ENCODE data around the gene ANKS3.

DNA sequence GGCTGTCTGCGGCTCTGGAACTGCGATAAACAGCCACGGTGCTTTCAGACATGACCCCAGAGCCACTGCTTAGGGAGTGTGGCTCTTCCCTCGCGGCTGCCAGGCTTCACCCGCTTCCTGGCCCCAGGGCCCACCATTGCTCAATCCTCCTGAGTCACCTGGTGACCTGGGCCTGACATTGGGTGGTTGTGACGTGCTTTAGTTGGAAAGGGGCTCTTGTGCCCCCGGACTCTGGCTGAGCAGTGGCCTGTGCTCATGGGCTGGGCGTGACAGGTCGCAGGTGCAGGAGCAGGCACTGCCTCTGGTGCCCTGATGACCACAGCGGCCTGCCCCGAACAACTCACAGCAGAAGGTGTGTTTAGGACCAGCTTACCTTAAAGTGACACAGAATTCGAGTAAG is 49.3 kb downstream of the ANKS3 start:
- no peak for TF ChIP-seq FOXM1 (IDR thresholded peaks at IDR 0.05; ENCODE audit: low read depth, low read length)
- no peak for TF ChIP-seq BMI1 (IDR thresholded peaks at IDR 0.05; ENCODE audit: borderline replicate concordance)
- no peak for TF ChIP-seq EZH2 (IDR thresholded peaks at IDR 0.05; ENCODE audit: borderline replicate concordance, control insufficient read depth, low read depth, low read length)
- TF ChIP-seq, protein P1, sequence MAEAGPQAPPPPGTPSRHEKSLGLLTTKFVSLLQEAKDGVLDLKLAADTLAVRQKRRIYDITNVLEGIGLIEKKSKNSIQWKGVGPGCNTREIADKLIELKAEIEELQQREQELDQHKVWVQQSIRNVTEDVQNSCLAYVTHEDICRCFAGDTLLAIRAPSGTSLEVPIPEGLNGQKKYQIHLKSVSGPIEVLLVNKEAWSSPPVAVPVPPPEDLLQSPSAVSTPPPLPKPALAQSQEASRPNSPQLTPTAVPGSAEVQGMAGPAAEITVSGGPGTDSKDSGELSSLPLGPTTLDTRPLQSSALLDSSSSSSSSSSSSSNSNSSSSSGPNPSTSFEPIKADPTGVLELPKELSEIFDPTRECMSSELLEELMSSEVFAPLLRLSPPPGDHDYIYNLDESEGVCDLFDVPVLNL (IDR thresholded peaks at IDR 0.05; ENCODE audit: low read depth, low read length) = no peak
- TF ChIP-seq POLR2A (IDR thresholded peaks at IDR 0.05; ENCODE audit: low read depth, low read length) = no peak
- no peak for TF ChIP-seq GABPA (IDR thresholded peaks at IDR 0.05; ENCODE audit: low read depth)
- TF ChIP-seq, protein P2, sequence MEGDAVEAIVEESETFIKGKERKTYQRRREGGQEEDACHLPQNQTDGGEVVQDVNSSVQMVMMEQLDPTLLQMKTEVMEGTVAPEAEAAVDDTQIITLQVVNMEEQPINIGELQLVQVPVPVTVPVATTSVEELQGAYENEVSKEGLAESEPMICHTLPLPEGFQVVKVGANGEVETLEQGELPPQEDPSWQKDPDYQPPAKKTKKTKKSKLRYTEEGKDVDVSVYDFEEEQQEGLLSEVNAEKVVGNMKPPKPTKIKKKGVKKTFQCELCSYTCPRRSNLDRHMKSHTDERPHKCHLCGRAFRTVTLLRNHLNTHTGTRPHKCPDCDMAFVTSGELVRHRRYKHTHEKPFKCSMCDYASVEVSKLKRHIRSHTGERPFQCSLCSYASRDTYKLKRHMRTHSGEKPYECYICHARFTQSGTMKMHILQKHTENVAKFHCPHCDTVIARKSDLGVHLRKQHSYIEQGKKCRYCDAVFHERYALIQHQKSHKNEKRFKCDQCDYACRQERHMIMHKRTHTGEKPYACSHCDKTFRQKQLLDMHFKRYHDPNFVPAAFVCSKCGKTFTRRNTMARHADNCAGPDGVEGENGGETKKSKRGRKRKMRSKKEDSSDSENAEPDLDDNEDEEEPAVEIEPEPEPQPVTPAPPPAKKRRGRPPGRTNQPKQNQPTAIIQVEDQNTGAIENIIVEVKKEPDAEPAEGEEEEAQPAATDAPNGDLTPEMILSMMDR (IDR thresholded peaks at IDR 0.05 in 2 of 3, conservative IDR thresholded peaks at IDR 0.05 in 1 of 3; ENCODE audit: control insufficient read depth in 2 of 3, extremely low read depth in 1 of 3, insufficient read depth in 1 of 3, low read depth in 3 of 3, low read length in 3 of 3) = no peak
- TF ChIP-seq, protein P3, sequence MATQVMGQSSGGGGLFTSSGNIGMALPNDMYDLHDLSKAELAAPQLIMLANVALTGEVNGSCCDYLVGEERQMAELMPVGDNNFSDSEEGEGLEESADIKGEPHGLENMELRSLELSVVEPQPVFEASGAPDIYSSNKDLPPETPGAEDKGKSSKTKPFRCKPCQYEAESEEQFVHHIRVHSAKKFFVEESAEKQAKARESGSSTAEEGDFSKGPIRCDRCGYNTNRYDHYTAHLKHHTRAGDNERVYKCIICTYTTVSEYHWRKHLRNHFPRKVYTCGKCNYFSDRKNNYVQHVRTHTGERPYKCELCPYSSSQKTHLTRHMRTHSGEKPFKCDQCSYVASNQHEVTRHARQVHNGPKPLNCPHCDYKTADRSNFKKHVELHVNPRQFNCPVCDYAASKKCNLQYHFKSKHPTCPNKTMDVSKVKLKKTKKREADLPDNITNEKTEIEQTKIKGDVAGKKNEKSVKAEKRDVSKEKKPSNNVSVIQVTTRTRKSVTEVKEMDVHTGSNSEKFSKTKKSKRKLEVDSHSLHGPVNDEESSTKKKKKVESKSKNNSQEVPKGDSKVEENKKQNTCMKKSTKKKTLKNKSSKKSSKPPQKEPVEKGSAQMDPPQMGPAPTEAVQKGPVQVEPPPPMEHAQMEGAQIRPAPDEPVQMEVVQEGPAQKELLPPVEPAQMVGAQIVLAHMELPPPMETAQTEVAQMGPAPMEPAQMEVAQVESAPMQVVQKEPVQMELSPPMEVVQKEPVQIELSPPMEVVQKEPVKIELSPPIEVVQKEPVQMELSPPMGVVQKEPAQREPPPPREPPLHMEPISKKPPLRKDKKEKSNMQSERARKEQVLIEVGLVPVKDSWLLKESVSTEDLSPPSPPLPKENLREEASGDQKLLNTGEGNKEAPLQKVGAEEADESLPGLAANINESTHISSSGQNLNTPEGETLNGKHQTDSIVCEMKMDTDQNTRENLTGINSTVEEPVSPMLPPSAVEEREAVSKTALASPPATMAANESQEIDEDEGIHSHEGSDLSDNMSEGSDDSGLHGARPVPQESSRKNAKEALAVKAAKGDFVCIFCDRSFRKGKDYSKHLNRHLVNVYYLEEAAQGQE (IDR thresholded peaks at IDR 0.05; ENCODE audit: low read depth, low read length) = no peak
- TF ChIP-seq, protein P4, sequence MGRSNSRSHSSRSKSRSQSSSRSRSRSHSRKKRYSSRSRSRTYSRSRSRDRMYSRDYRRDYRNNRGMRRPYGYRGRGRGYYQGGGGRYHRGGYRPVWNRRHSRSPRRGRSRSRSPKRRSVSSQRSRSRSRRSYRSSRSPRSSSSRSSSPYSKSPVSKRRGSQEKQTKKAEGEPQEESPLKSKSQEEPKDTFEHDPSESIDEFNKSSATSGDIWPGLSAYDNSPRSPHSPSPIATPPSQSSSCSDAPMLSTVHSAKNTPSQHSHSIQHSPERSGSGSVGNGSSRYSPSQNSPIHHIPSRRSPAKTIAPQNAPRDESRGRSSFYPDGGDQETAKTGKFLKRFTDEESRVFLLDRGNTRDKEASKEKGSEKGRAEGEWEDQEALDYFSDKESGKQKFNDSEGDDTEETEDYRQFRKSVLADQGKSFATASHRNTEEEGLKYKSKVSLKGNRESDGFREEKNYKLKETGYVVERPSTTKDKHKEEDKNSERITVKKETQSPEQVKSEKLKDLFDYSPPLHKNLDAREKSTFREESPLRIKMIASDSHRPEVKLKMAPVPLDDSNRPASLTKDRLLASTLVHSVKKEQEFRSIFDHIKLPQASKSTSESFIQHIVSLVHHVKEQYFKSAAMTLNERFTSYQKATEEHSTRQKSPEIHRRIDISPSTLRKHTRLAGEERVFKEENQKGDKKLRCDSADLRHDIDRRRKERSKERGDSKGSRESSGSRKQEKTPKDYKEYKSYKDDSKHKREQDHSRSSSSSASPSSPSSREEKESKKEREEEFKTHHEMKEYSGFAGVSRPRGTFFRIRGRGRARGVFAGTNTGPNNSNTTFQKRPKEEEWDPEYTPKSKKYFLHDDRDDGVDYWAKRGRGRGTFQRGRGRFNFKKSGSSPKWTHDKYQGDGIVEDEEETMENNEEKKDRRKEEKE (IDR thresholded peaks at IDR 0.05) = no peak
- no peak for TF ChIP-seq CREB1 (IDR thresholded peaks at IDR 0.05; ENCODE audit: low read depth)
- TF ChIP-seq SRF (IDR thresholded peaks at IDR 0.05; ENCODE audit: low read depth in 2 of 2, low read length in 2 of 2) = no peak
- TF ChIP-seq, protein P5, sequence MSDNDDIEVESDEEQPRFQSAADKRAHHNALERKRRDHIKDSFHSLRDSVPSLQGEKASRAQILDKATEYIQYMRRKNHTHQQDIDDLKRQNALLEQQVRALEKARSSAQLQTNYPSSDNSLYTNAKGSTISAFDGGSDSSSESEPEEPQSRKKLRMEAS (IDR thresholded peaks at IDR 0.05; ENCODE audit: low read depth, low read length) = no peak
- no peak for TF ChIP-seq RUNX3 (IDR thresholded peaks at IDR 0.05; ENCODE audit: low read length)
- TF ChIP-seq, protein P6, sequence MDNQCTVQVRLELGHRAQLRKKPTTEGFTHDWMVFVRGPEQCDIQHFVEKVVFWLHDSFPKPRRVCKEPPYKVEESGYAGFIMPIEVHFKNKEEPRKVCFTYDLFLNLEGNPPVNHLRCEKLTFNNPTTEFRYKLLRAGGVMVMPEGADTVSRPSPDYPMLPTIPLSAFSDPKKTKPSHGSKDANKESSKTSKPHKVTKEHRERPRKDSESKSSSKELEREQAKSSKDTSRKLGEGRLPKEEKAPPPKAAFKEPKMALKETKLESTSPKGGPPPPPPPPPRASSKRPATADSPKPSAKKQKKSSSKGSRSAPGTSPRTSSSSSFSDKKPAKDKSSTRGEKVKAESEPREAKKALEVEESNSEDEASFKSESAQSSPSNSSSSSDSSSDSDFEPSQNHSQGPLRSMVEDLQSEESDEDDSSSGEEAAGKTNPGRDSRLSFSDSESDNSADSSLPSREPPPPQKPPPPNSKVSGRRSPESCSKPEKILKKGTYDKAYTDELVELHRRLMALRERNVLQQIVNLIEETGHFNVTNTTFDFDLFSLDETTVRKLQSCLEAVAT (IDR thresholded peaks at IDR 0.05) = no peak
